ENCODE measurements around the gene LRMDA.

Gene LRMDA

GRCh38 chr10:76456197-76456596 lies 1024.8 kb downstream of the LRMDA start:
- TF ChIP-seq CTCF (IDR thresholded peaks at IDR 0.05; ENCODE audit: low read depth, low read length) = no peak
- no peak overlapping the region for H3K4me3 ChIP-seq (ENCODE audit: low read depth, low read length)
- in situ Hi-C loops (cut with HindIII; ENCODE audit: low sequenced_read_pairs) = no loop called here
- peak; percentile 46 for DNase-seq (ENCODE audit: low read depth, low spot score)

GRCh38 chr10:76459016-76459730 lies 1027.7 kb downstream of the LRMDA start:
- no peak overlapping the region for H3K4me3 ChIP-seq (ENCODE audit: low read depth, low read length)
- TF ChIP-seq CTCF (IDR thresholded peaks at IDR 0.05; ENCODE audit: low read depth, low read length) = no peak
- in situ Hi-C loops (cut with HindIII; ENCODE audit: low sequenced_read_pairs) = no loop called here
- DNase-seq (ENCODE audit: low read depth, low spot score) = no peak

- in situ Hi-C loops (cut with HindIII; ENCODE audit: low sequenced_read_pairs) = no loop called here
- no peak for TF ChIP-seq CTCF (IDR thresholded peaks at IDR 0.05; ENCODE audit: low read depth, low read length)
- no peak overlapping the region for H3K4me3 ChIP-seq (ENCODE audit: low read depth, low read length)
- DNase-seq (ENCODE audit: low read depth, low spot score) = no peak
Observed at GRCh38 chr10:76461024-76461423, 1029.6 kb downstream of the LRMDA start.

GRCh38 chr10:76463111-76463510 lies 1031.7 kb downstream of the LRMDA start:
- no peak for TF ChIP-seq CTCF (IDR thresholded peaks at IDR 0.05; ENCODE audit: low read depth, low read length)
- no peak overlapping the region for H3K4me3 ChIP-seq (ENCODE audit: low read depth, low read length)
- in situ Hi-C loops (cut with HindIII; ENCODE audit: low sequenced_read_pairs) = no loop called here
- DNase-seq (ENCODE audit: low read depth, low spot score) = no peak

GRCh38 chr10:76466836-76467503 lies 1035.5 kb downstream of the LRMDA start:
- TF ChIP-seq CTCF (IDR thresholded peaks at IDR 0.05; ENCODE audit: low read depth, low read length) = no peak
- no peak overlapping the region for H3K4me3 ChIP-seq (ENCODE audit: low read depth, low read length)
- in situ Hi-C loops (cut with HindIII; ENCODE audit: low sequenced_read_pairs) = no loop called here
- no peak for DNase-seq (ENCODE audit: low read depth, low spot score)

GRCh38 chr10:76469675-76470074 lies 1038.3 kb downstream of the LRMDA start:
- in situ Hi-C loops (cut with HindIII; ENCODE audit: low sequenced_read_pairs) = no loop called here

More at GRCh38 chr10:76469675-76470074, 1038.3 kb downstream of the LRMDA start:
- DNase-seq (ENCODE audit: low read depth, low spot score) = no peak
- H3K4me3 ChIP-seq (ENCODE audit: low read depth, low read length) = no peak overlapping the region
- TF ChIP-seq CTCF (IDR thresholded peaks at IDR 0.05; ENCODE audit: low read depth, low read length) = no peak

Data from astrocyte of the spinal cord (primary cell).